Pericardium fibroblast (primary cell): ENCODE measurements around the gene TMEM126B. TPM values are rescaled to one million over a fixed set of nuclear protein-coding genes. Genes with fewer than 3 reads are reported as not detected.

Experiments
- total RNA-seq: library from RNA; depleted of rRNA; stranded (reverse); fragments of >200 nt; gene quantifications from 2 replicates; pipeline ENCODE4 v1.2.3, GENCODE V29; 2015

The TMEM126B gene
- total RNA-seq: 47.7 and 49.6 TPM in 2 replicates

GRCh38 chr11:85627998-85628770 is at the start of gene TMEM126B:
TSS of gene TMEM126B (plus strand) at chr11:85628593. CDS start at chr11:85628608, 15 bp downstream.

GRCh38 chr11:85627332-85627997 is 928 bp upstream of the TMEM126B start, which contains the start of gene DLG2:
TSS of gene DLG2 (minus strand) at chr11:85627344.

GRCh38 chr11:85647604-85648299 is 19.4 kb downstream of the TMEM126B start, which contains the start of gene TMEM126A:
TSS of gene TMEM126A (plus strand) at chr11:85647967. CDS start at chr11:85650256, 2,289 bp downstream.

GRCh38 chr11:85664615-85665481 is 36.5 kb downstream of the TMEM126B start, which contains the start of gene CREBZF:
TSS of gene CREBZF (minus strand) at chr11:85665129. CDS start at chr11:85664875, 254 bp downstream.

DNA sequence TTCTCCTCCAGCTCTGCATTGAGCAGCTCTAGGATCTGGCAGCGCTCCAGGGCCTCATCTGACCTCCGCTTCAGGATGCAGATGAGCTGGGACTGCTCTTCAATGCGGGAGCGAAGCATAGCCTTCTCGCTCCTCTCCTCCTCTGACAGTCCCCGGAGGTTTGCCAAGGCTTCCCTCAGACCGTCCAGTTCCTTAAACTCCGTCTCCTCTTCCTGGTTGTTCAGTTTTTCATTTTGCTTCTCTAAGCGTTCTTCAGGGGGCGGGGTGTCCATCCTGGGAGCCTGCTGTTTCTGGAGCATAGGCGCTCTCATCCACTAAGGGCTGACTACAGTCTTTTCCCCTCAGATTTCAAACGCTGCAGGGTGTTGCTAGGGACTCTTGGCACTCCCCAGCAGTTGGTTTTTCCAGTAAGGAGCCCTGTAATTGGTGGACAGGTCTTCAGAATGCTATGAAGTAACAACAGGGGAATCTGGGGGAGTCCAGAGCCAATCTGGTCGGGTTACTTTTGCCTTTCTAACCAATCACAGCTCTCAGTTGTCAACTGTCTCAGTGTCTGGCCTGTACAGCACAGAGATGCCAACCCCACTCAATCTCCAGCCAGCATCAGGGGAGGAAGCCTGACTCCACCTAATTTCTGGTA is 57.5 kb downstream of the TMEM126B start, which contains the start of gene CCDC89:
TSS of gene CCDC89 (minus strand) at position 376 of the 640 bp plus-strand sequence. CDS start at position 311, 65 bp downstream.

Other genes with a start within 250 kb of the TMEM126B start
- gene DLG2, start 1.2 kb upstream of the TMEM126B start, total RNA-seq: 0.12 and 1.6 TPM in 2 replicates
- gene TMEM126A, start 19.4 kb downstream of the TMEM126B start, total RNA-seq: 27.6 and 42.2 TPM in 2 replicates
- gene CREBZF, start 36.5 kb downstream of the TMEM126B start, total RNA-seq: 14.0 and 15.4 TPM in 2 replicates
- 2.0 and 4.7 TPM in 2 replicates for gene CCDC89, start 57.6 kb downstream of the TMEM126B start, total RNA-seq
- gene SYTL2, start 182.5 kb downstream of the TMEM126B start, total RNA-seq: 2.6 and 3.2 TPM in 2 replicates
- gene CCDC83, start 226.8 kb downstream of the TMEM126B start, total RNA-seq: not detected in 2 replicates